Epithelial cell of esophagus (primary cell): ENCODE measurements around the gene ASTN2.

ENCODE experiments used
- DNase-seq: peaks from one replicate; pipeline ENCODE4 v3.0.0; 2010; ENCODE audit warnings: low read depth
- H3K4me3 ChIP-seq: 2 replicates; pipeline ENCODE4 v1.5.1; 2011; ENCODE audit warnings: mild to moderate bottlenecking, low read length, control low read depth
- CTCF ChIP-seq: IDR thresholded peaks from 2 replicates; pipeline ENCODE4 v1.5.1; 2011; ENCODE audit warnings: low read depth, mild to moderate bottlenecking, low read length, control low read depth, inconsistent platforms; ENCODE audit not compliant: insufficient read depth; ENCODE audit errors: missing control alignments

The ASTN2 gene

GRCh38 chr9:116420993-116421538 lies 993.8 kb downstream of the ASTN2 start:
- no peak overlapping the region for H3K4me3 ChIP-seq
- peak; percentile 95 for DNase-seq
- no peak for TF ChIP-seq CTCF

- TF ChIP-seq CTCF = no peak
- no peak for DNase-seq
- no peak overlapping the region for H3K4me3 ChIP-seq
Observed at GRCh38 chr9:116419181-116419580, 995.7 kb downstream of the ASTN2 start.

- no peak overlapping the region for H3K4me3 ChIP-seq
- peak; percentile 28 for DNase-seq
- no peak for TF ChIP-seq CTCF
Observed at GRCh38 chr9:116417464-116417863, 997.4 kb downstream of the ASTN2 start.

GRCh38 chr9:116416421-116416820 lies 998.4 kb downstream of the ASTN2 start:
- TF ChIP-seq CTCF = no peak
- no peak overlapping the region for H3K4me3 ChIP-seq
- DNase-seq = no peak

GRCh38 chr9:116414374-116414773 lies 1000.5 kb downstream of the ASTN2 start:
- no peak overlapping the region for H3K4me3 ChIP-seq
- DNase-seq = no peak
- no peak for TF ChIP-seq CTCF

GRCh38 chr9:116411506-116411905 lies 1003.4 kb downstream of the ASTN2 start:
- no peak overlapping the region for H3K4me3 ChIP-seq
- DNase-seq = no peak
- no peak for TF ChIP-seq CTCF

- TF ChIP-seq CTCF = no peak
- DNase-seq = no peak
- H3K4me3 ChIP-seq = no peak overlapping the region
Observed at GRCh38 chr9:116409638-116410037, 1005.2 kb downstream of the ASTN2 start.
